Purkinje cell (primary cell): ENCODE data around the gene NUP188. TPM values are rescaled to one million over a fixed set of nuclear protein-coding genes. Genes with fewer than 3 reads are reported as not detected.

Source experiments
- polyA plus RNA-seq: library from polyadenylated mRNA; unstranded; fragments of >200 nt; fragmentation: Nextera tagmentation; gene quantifications from 2 replicates; pipeline ENCODE4 v1.2.1, GENCODE V29; 2014

Gene NUP188
- polyA plus RNA-seq, result 8.6 and 11.3 TPM in 2 replicates

GRCh38 chr9:128947527-128948301 lies at the start of gene NUP188, which contains the start of gene DOLK:
TSS of gene NUP188 (plus strand) at chr9:128947699. CDS start at chr9:128947720, 21 bp downstream.
TSS of gene DOLK (minus strand) at chr9:128947603. CDS start at chr9:128947303, 300 bp downstream.

GRCh38 chr9:128920381-128921058 lies 27.0 kb upstream of the NUP188 start, which contains the start of gene PHYHD1:
TSS of gene PHYHD1 (plus strand) at chr9:128920982. CDS start at chr9:128922324, 1,342 bp downstream.

GRCh38 chr9:129028192-129028966 lies 80.9 kb downstream of the NUP188 start, which contains the start of gene SH3GLB2:
TSS of gene SH3GLB2 (minus strand) at chr9:129028331. CDS start at chr9:129028154, 177 bp downstream.

GRCh38 chr9:129036241-129036922 lies 88.9 kb downstream of the NUP188 start, which contains the start of gene MIGA2:
TSS of gene MIGA2 (plus strand) at chr9:129036626. CDS start at chr9:129040595, 3,969 bp downstream.

Other genes with a start within 250 kb of the NUP188 start
- gene PKN3, start 245.2 kb upstream of the NUP188 start, polyA plus RNA-seq, result not detected in 2 replicates
- gene ZDHHC12, start 223.6 kb upstream of the NUP188 start, polyA plus RNA-seq, result 0.21 TPM in 1 of 2 replicates, not detected in the other
- gene ZER1, start 175.8 kb upstream of the NUP188 start, polyA plus RNA-seq, result 2.3 and 4.4 TPM in 2 replicates
- gene TBC1D13, start 160.4 kb upstream of the NUP188 start, polyA plus RNA-seq, result 2.0 and 2.6 TPM in 2 replicates
- 8.6 and 12.4 TPM in 2 replicates for gene ENDOG, start 129.2 kb upstream of the NUP188 start, polyA plus RNA-seq
- gene SPOUT1, start 117.9 kb upstream of the NUP188 start, polyA plus RNA-seq, result 5.4 and 9.8 TPM in 2 replicates
- gene KYAT1, start 65.7 kb upstream of the NUP188 start, polyA plus RNA-seq, result 12.4 and 14.1 TPM in 2 replicates
- gene LRRC8A, start 65.6 kb upstream of the NUP188 start, polyA plus RNA-seq, result 10.3 and 11.2 TPM in 2 replicates
- 4.6 TPM in 1 of 2 replicates, not detected in the other for gene PHYHD1, start 26.7 kb upstream of the NUP188 start, polyA plus RNA-seq
- gene DOLK, start 96 bp upstream of the NUP188 start, polyA plus RNA-seq, result 16.7 and 20.3 TPM in 2 replicates
- gene SH3GLB2, start 80.6 kb downstream of the NUP188 start, polyA plus RNA-seq, result 1.6 and 3.5 TPM in 2 replicates
- 3.1 TPM in 2 replicates for gene MIGA2, start 88.9 kb downstream of the NUP188 start, polyA plus RNA-seq
- gene DOLPP1, start 133.4 kb downstream of the NUP188 start, polyA plus RNA-seq, result 12.8 and 19.5 TPM in 2 replicates
- 2.7 and 3.8 TPM in 2 replicates for gene CRAT, start 163.1 kb downstream of the NUP188 start, polyA plus RNA-seq
- 13.9 and 22.8 TPM in 2 replicates for gene PTPA, start 163.7 kb downstream of the NUP188 start, polyA plus RNA-seq
- 0.17 and 0.89 TPM in 2 replicates for gene IER5L, start 230.6 kb downstream of the NUP188 start, polyA plus RNA-seq